ENCODE measurements around the gene CPO.

- TF ChIP-seq, protein P1, sequence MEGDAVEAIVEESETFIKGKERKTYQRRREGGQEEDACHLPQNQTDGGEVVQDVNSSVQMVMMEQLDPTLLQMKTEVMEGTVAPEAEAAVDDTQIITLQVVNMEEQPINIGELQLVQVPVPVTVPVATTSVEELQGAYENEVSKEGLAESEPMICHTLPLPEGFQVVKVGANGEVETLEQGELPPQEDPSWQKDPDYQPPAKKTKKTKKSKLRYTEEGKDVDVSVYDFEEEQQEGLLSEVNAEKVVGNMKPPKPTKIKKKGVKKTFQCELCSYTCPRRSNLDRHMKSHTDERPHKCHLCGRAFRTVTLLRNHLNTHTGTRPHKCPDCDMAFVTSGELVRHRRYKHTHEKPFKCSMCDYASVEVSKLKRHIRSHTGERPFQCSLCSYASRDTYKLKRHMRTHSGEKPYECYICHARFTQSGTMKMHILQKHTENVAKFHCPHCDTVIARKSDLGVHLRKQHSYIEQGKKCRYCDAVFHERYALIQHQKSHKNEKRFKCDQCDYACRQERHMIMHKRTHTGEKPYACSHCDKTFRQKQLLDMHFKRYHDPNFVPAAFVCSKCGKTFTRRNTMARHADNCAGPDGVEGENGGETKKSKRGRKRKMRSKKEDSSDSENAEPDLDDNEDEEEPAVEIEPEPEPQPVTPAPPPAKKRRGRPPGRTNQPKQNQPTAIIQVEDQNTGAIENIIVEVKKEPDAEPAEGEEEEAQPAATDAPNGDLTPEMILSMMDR (IDR thresholded peaks at IDR 0.05), result no peak
- TF ChIP-seq EP300 (IDR thresholded peaks at IDR 0.05) (no peak), POLR2A (IDR thresholded peaks at IDR 0.05) (no peak)
Observed at GRCh38 chr2:207015901-207016300, 76.6 kb downstream of the CPO start.
